H9 (cell line): Measurements from ENCODE around the gene ITGA8. TPM values are rescaled to one million over a fixed set of nuclear protein-coding genes. Genes with fewer than 3 reads are reported as not detected.

Source experiments
- DNase-seq: peaks from one replicate; pipeline ENCODE4 v3.0.0-alpha.2; 2017
- H2AFZ ChIP-seq: one replicate; pipeline ENCODE4 v1.6.1; 2013; ENCODE audit warnings: mild to moderate bottlenecking, low read length, control low read depth, moderate library complexity
- H2AK5ac ChIP-seq: 2 replicates; pipeline ENCODE4 v1.6.1; 2013; ENCODE audit warnings: low read length, control low read depth, mixed read lengths; ENCODE audit not compliant: insufficient read length
- H2BK120ac ChIP-seq: one replicate; pipeline ENCODE4 v1.6.1; 2013; ENCODE audit warnings: low read depth, mild to moderate bottlenecking, low read length, control low read depth, inconsistent platforms; ENCODE audit not compliant: poor library complexity, severe bottlenecking
- H2BK12ac ChIP-seq: 2 replicates; pipeline ENCODE4 v1.6.1; 2013; ENCODE audit warnings: low read length, control low read depth, mixed read lengths, low read depth; ENCODE audit not compliant: insufficient read length
- H2BK15ac ChIP-seq: 2 replicates; pipeline ENCODE4 v1.6.1; 2013; ENCODE audit warnings: low read depth, low read length, control low read depth
- H2BK20ac ChIP-seq: one replicate; pipeline ENCODE4 v1.6.1; 2013; ENCODE audit warnings: low read depth, mild to moderate bottlenecking, low read length, control low read depth, inconsistent platforms; ENCODE audit not compliant: poor library complexity, severe bottlenecking
- H2BK5ac ChIP-seq: 2 replicates; pipeline ENCODE4 v1.6.1; 2013; ENCODE audit warnings: low read length, control low read depth, mixed read lengths; ENCODE audit not compliant: insufficient read length
- H3K14ac ChIP-seq: 2 replicates; pipeline ENCODE4 v1.6.1; 2013; ENCODE audit warnings: low read length, control low read depth; ENCODE audit not compliant: insufficient read depth
- H3K18ac ChIP-seq: 2 replicates; pipeline ENCODE4 v1.6.1; 2013; ENCODE audit warnings: low read depth, mild to moderate bottlenecking, mixed read lengths, low read length, control low read depth; ENCODE audit not compliant: insufficient read length
- H3K23ac ChIP-seq: 2 replicates; pipeline ENCODE4 v1.6.1; 2013; ENCODE audit warnings: low read length, control low read depth, mixed read lengths, low read depth; ENCODE audit not compliant: insufficient read length
- H3K23me2 ChIP-seq: 2 replicates; pipeline ENCODE4 v1.6.1; 2013; ENCODE audit warnings: low read depth, mild to moderate bottlenecking, mixed read lengths, low read length, control low read depth; ENCODE audit not compliant: insufficient read length, poor library complexity, severe bottlenecking
- H3K27ac ChIP-seq: 2 replicates; pipeline ENCODE4 v1.5.1; 2013; ENCODE audit warnings: low read length, control low read depth, mixed read lengths, low read depth; ENCODE audit not compliant: insufficient read length
- H3K27me3 ChIP-seq: 2 replicates; pipeline ENCODE4 v1.6.1; 2013; ENCODE audit warnings: low read length, control low read depth, inconsistent platforms; ENCODE audit not compliant: insufficient read depth
- H3K4ac ChIP-seq: 2 replicates; pipeline ENCODE4 v1.6.1; 2013; ENCODE audit warnings: low read depth, mild to moderate bottlenecking, control low read depth, inconsistent platforms, low read length, moderate library complexity
- H3K4me1 ChIP-seq: 2 replicates; pipeline ENCODE4 v1.6.1; 2013; ENCODE audit warnings: low read length, control low read depth, inconsistent platforms; ENCODE audit not compliant: insufficient read depth
- H3K4me2 ChIP-seq: 2 replicates; pipeline ENCODE4 v1.6.1; 2013; ENCODE audit warnings: low read length, control low read depth, mixed read lengths; ENCODE audit not compliant: insufficient read length, insufficient read depth
- H3K56ac ChIP-seq: 2 replicates; pipeline ENCODE4 v1.6.1; 2013; ENCODE audit warnings: low read depth, mild to moderate bottlenecking, mixed read lengths, low read length, control low read depth; ENCODE audit not compliant: insufficient read length
- H3K79me1 ChIP-seq: 2 replicates; pipeline ENCODE4 v1.6.1; 2013; ENCODE audit warnings: low read depth, mild to moderate bottlenecking, moderate library complexity, low read length, control low read depth, inconsistent platforms; ENCODE audit not compliant: insufficient read depth, poor library complexity, severe bottlenecking
- H3K79me2 ChIP-seq: 2 replicates; pipeline ENCODE4 v1.6.1; 2013; ENCODE audit warnings: low read length, control low read depth, inconsistent platforms; ENCODE audit not compliant: insufficient read depth
- H3K9ac ChIP-seq: 2 replicates; pipeline ENCODE4 v1.6.1; 2013; ENCODE audit warnings: low read length, control low read depth, mixed read lengths; ENCODE audit not compliant: insufficient read length; ENCODE audit errors: extremely low read depth
- H3K9me3 ChIP-seq: one replicate; pipeline ENCODE4 v1.6.1; 2013; ENCODE audit warnings: low read depth, low read length, inconsistent platforms; ENCODE audit not compliant: control insufficient read depth
- H3T11ph ChIP-seq: one replicate; pipeline ENCODE4 v1.6.1; 2013; ENCODE audit warnings: mild to moderate bottlenecking, low read length, control low read depth, inconsistent platforms
- H4K20me1 ChIP-seq: one replicate; pipeline ENCODE4 v1.6.1; 2013; ENCODE audit not compliant: control insufficient read depth, insufficient read length, insufficient read depth
- H4K5ac ChIP-seq: 2 replicates; pipeline ENCODE4 v1.6.1; 2013; ENCODE audit warnings: low read depth, mild to moderate bottlenecking, mixed read lengths, low read length, control low read depth; ENCODE audit not compliant: insufficient read length
- H4K8ac ChIP-seq: replicated peaks from 2 replicates; pipeline ENCODE4 v1.6.1; 2013; ENCODE audit warnings: low read length, control low read depth, mixed read lengths, low read depth; ENCODE audit not compliant: insufficient read length
- H4K91ac ChIP-seq: 2 replicates; pipeline ENCODE4 v1.6.1; 2013; ENCODE audit warnings: low read depth, mild to moderate bottlenecking, moderate library complexity, mixed read lengths, low read length, control low read depth; ENCODE audit not compliant: insufficient read length
- H3K27ac Mint-ChIP-seq, 3 experiments: 2 replicates in 2 of 3; 3 replicates in 1 of 3; pipeline ENCODE4 v1.8.0; 2020 to 2021; ENCODE audit warnings: mixed read lengths in 3 of 3, mild to moderate bottlenecking in 1 of 3, moderate library complexity in 1 of 3
- H3K27me3 Mint-ChIP-seq: 2 replicates; pipeline ENCODE4 v1.8.0; 2021; ENCODE audit warnings: low read depth, mild to moderate bottlenecking, moderate library complexity, mixed read lengths
- H3K36me3 Mint-ChIP-seq, 3 experiments: 2 replicates in 2 of 3; 3 replicates in 1 of 3; pipeline ENCODE4 v1.8.0; 2020 to 2021; ENCODE audit warnings: low read depth in 3 of 3, mixed read lengths in 3 of 3; ENCODE audit not compliant: insufficient read depth in 1 of 3
- H3K4me1 Mint-ChIP-seq, 2 experiments: 2 replicates each; pipeline ENCODE4 v1.8.0; 2020; ENCODE audit warnings: mixed read lengths in 2 of 2
- H3K4me3 Mint-ChIP-seq, 2 experiments: 2 replicates in 1 of 2; 3 replicates in 1 of 2; pipeline ENCODE4 v1.8.0; 2020 to 2021; ENCODE audit warnings: mild to moderate bottlenecking in 2 of 2, mixed read lengths in 2 of 2, moderate library complexity in 1 of 2
- H3K9me3 Mint-ChIP-seq, 2 experiments: 2 replicates in 1 of 2; 3 replicates in 1 of 2; pipeline ENCODE4 v1.8.0; 2020; ENCODE audit warnings: mild to moderate bottlenecking in 2 of 2, mixed read lengths in 2 of 2, moderate library complexity in 1 of 2
- WGBS: extraction: QIAGEN DNeasy Blood & Tissue Kit; methylation state at CpG from one replicate; pipeline ENCODE4 v1.1.7; 2013; ENCODE audit warnings: missing lambda C conversion rate, low lambda C conversion rate, mixed read lengths; ENCODE audit not compliant: insufficient read length; ENCODE audit errors: extremely low coverage; 5-methylcytosine and 5-hydroxymethylcytosine counted together
- total RNA-seq: library from RNA; stranded (reverse); gene quantifications from 2 replicates; pipeline ENCODE4 v1.2.1, GENCODE V29; 2021
- TF ChIP-seq, protein P1 (sequence below): fragments of 200-600 bp; sonication (generic); conservative IDR thresholded peaks from 3 replicates; pipeline ENCODE4 v1.8.0; 2021; ENCODE audit warnings: antibody characterized with exemption, mild to moderate bottlenecking

Gene ITGA8
- total RNA-seq, 1 experiment from 2014 or later: not detected

DNA sequence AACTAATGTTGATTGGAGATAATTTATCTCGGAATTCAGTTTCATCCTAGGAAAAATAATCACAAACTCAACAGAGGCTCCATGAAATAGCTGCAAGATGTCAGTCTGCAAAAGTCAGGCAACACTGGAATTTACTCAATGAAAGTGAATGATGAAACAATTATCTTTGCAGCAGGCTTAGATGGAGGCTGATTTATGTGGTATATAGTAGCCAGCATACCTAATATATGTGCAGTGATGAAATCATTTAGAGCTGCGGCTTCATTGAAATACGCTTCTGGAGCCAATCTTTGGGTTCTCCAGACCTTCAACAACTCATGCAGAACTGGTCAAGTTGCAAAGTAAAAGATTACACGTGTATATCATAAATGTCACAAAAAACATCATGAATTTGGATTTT is 113.3 kb downstream of the ITGA8 start:
- Histone ChIP-seq H3K9me3 (no peaks in the 10 kb centered on the region), H3K79me2 (no peaks in the 10 kb centered on the region), H2BK20ac (no peak overlapping the region), H3K56ac (no peak overlapping the region), H3K14ac (no peak overlapping the region), H3K23me2 (no peaks in the 10 kb centered on the region), H3K9ac (no peak overlapping the region), H3K23ac (no peak overlapping the region), H3K27ac (no peak overlapping the region), H3T11ph (no peak overlapping the region), H2BK15ac (no peak overlapping the region), H3K18ac (no peak overlapping the region), H2BK5ac (no peak overlapping the region), H2BK12ac (no peak overlapping the region), H3K79me1 (no peaks in the 10 kb centered on the region), H3K4ac (no peak overlapping the region), H4K5ac (no peak overlapping the region), H2AK5ac (no peak overlapping the region), H4K91ac (no peak overlapping the region), H2BK120ac (no peak overlapping the region), H4K8ac (no peak overlapping the region), H2AFZ (no peak overlapping the region), H3K4me2 (no peak overlapping the region), H4K20me1 (no peaks in the 10 kb centered on the region), H3K27me3 (no peaks in the 10 kb centered on the region), H3K4me1 (no peaks in the 10 kb centered on the region)
- no peaks in the 10 kb centered on the region for H3K36me3 Mint-ChIP-seq
- WGBS: no CpG with 5 or more reads among the region's 4 CpGs
- H3K27ac Mint-ChIP-seq: no peak overlapping the region
- H3K4me3 Mint-ChIP-seq: no peak overlapping the region
- no peaks in the 10 kb centered on the region for H3K4me1 Mint-ChIP-seq
- no peak for DNase-seq
- TF ChIP-seq, protein P1, sequence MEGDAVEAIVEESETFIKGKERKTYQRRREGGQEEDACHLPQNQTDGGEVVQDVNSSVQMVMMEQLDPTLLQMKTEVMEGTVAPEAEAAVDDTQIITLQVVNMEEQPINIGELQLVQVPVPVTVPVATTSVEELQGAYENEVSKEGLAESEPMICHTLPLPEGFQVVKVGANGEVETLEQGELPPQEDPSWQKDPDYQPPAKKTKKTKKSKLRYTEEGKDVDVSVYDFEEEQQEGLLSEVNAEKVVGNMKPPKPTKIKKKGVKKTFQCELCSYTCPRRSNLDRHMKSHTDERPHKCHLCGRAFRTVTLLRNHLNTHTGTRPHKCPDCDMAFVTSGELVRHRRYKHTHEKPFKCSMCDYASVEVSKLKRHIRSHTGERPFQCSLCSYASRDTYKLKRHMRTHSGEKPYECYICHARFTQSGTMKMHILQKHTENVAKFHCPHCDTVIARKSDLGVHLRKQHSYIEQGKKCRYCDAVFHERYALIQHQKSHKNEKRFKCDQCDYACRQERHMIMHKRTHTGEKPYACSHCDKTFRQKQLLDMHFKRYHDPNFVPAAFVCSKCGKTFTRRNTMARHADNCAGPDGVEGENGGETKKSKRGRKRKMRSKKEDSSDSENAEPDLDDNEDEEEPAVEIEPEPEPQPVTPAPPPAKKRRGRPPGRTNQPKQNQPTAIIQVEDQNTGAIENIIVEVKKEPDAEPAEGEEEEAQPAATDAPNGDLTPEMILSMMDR: no peak
- H3K27me3 Mint-ChIP-seq: peaks cover 19% of the 10 kb centered on the region
- H3K9me3 Mint-ChIP-seq: no peaks in the 10 kb centered on the region
